Ovary (tissue), 3 donors: ENCODE results near the gene TIMM13.

Source experiments
- CTCF ChIP-seq, 3 donors: fragments of 450-650 bp in 2 of 3; fragments of 200-600 bp in 1 of 3; IDR thresholded peaks; one replicate each; pipeline versions ENCODE4 v1.5.1 to v1.8.0; 2016 to 2022; ENCODE audit warnings: antibody characterized with exemption in 3 of 3, mild to moderate bottlenecking in 1 of 3
- POLR2A ChIP-seq: fragments of 450-650 bp; IDR thresholded peaks from one replicate; pipeline ENCODE4 v1.6.1; 2017; ENCODE audit warnings: antibody characterized with exemption, mild to moderate bottlenecking, moderate library complexity
- donor health status: DM: no; HTN: no; CAD: no.

GRCh38 chr19:2398735-2399305 is 28.6 kb downstream of the TIMM13 start:
- TF ChIP-seq CTCF (IDR thresholded peaks at IDR 0.05) (no peak), POLR2A (no peak)
